Measurements from ENCODE around the gene BOC. TPM values are rescaled to one million over a fixed set of nuclear protein-coding genes. Genes with fewer than 3 reads are reported as not detected.

BOC gene
- total RNA-seq, 4 donors from 2014 or later: 103 to 169 (median 105) TPM

- intact Hi-C loops (cut with DNase I; ENCODE audit: low total_unique reads): no loop called here
- peak overlapping the region; percentile 83 to 87 for H3K4me3 ChIP-seq
- TF ChIP-seq CTCF (IDR thresholded peaks at IDR 0.05): no peak
- TF ChIP-seq POLR2A (IDR thresholded peaks at IDR 0.05): no peak
- H3K36me3 ChIP-seq: no peaks in the 10 kb centered on the region
- H3K27me3 ChIP-seq: no peaks in the 10 kb centered on the region
- H3K27ac ChIP-seq: peak overlapping the region; percentile 96
- peak; percentile 57 to 73 for DNase-seq
- no peaks in the 10 kb centered on the region for H3K9me3 ChIP-seq
- H3K4me1 ChIP-seq: no peaks in the 10 kb centered on the region
These were observed 590 bp upstream of the BOC start for GRCh38 chr3:113210604-113211329.

- Histone ChIP-seq H3K27me3 (no peaks in the 10 kb centered on the region), H3K4me3 (peak overlapping the region; percentile 83 to 87), H3K4me1 (no peaks in the 10 kb centered on the region), H3K36me3 (no peaks in the 10 kb centered on the region), H3K9me3 (no peaks in the 10 kb centered on the region), H3K27ac (peak overlapping the region; percentile 96)
- peak; percentile 46 to 50 for DNase-seq
- intact Hi-C loops (cut with DNase I; ENCODE audit: low total_unique reads): no loop called here
- no peak for TF ChIP-seq CTCF (IDR thresholded peaks at IDR 0.05)
- TF ChIP-seq POLR2A (IDR thresholded peaks at IDR 0.05): no peak
These were observed 940 bp downstream of the BOC start for GRCh38 chr3:113212150-113212843.

DNA sequence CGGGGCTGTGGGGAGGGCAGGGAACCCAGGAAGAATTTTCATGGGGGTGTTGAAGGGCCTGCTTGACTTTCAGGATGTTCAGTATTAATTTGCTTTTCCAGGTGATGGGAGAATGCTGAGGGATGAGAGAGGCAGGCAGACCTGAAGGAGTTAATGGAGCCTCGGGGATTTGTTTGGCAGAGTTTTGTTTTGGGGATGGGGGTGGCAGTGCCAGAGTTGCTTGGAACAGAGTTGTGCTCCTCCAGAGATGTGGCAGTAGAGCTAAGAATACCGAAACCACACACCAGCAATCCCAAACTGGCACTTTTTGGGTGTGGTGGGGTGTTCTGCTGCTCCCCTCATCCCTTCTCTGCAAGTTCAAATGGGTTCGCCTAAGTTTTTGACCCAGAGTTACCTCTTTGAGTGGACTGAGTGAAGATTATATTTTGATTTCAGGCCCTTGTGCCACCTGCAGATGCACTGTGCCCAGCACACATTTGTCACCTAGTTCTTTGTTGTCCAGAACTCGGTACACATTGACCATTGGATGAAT lies 1.6 kb downstream of the BOC start:
- H3K27me3 ChIP-seq: no peaks in the 10 kb centered on the region
- H3K27ac ChIP-seq: peak overlapping the region; percentile 96
- TF ChIP-seq CTCF (IDR thresholded peaks at IDR 0.05): no peak
- no peak for TF ChIP-seq POLR2A (IDR thresholded peaks at IDR 0.05)
- DNase-seq: no peak
- H3K4me1 ChIP-seq: no peaks in the 10 kb centered on the region
- intact Hi-C loops (cut with DNase I; ENCODE audit: low total_unique reads): no loop called here
- H3K36me3 ChIP-seq: no peaks in the 10 kb centered on the region
- H3K4me3 ChIP-seq: peak overlapping the region; percentile 83 to 87
- H3K9me3 ChIP-seq: no peaks in the 10 kb centered on the region

GRCh38 chr3:113213896-113214587 lies 2.7 kb downstream of the BOC start:
- DNase-seq: no peak
- TF ChIP-seq CTCF (IDR thresholded peaks at IDR 0.05) (no peak), POLR2A (IDR thresholded peaks at IDR 0.05) (no peak)
- Histone ChIP-seq H3K4me1 (peaks cover 0 to 5% of the 10 kb centered on the region in 2 donors), H3K27ac (peak overlapping the region; percentile 96), H3K36me3 (no peaks in the 10 kb centered on the region), H3K9me3 (no peaks in the 10 kb centered on the region), H3K4me3 (peak overlapping the region; percentile 83 to 87), H3K27me3 (no peaks in the 10 kb centered on the region)
- intact Hi-C loops (cut with DNase I; ENCODE audit: low total_unique reads): no loop called here
